Activated CD4-positive, alpha-beta T cell treated with anti-CD3 and anti-CD28 coated beads for 36 hours (primary cell): ENCODE data around the gene SUFU. TPM values are rescaled to one million over a fixed set of nuclear protein-coding genes. Genes with fewer than 3 reads are reported as not detected.

ENCODE experiments used
- ATAC-seq: fragments of 200-7000 bp; cut with Tn5 transposase; one replicate; pipeline ENCODE4 v1.10.0; 2021; ENCODE audit warnings: mild to moderate bottlenecking, moderate library complexity
- CTCF ChIA-PET: fragments of 350-600 bp; sonication (Branson Sonifier 250); formaldehyde crosslinking; loops from one replicate; lab custom pipeline; 2021; ENCODE audit warnings: antibody characterized with exemption; lab: Charles Lee
- POLR2A ChIA-PET: fragments of 350-600 bp; sonication (Branson Sonifier 250); formaldehyde crosslinking; loops from one replicate; lab custom pipeline; 2021; ENCODE audit warnings: antibody characterized with exemption, inconsistent platforms; lab: Charles Lee
- DNase-seq: peaks from one replicate; pipeline ENCODE4 v3.0.0-alpha.2; 2020
- H3K27ac Mint-ChIP-seq: one replicate; pipeline ENCODE4 v1.8.0; 2021; ENCODE audit warnings: mixed read lengths
- H3K27me3 Mint-ChIP-seq: one replicate; pipeline ENCODE4 v1.8.0; 2021; ENCODE audit warnings: mixed read lengths
- H3K36me3 Mint-ChIP-seq: one replicate; pipeline ENCODE4 v1.8.0; 2021; ENCODE audit warnings: low read depth, mixed read lengths
- H3K4me1 Mint-ChIP-seq: one replicate; pipeline ENCODE4 v1.8.0; 2021; ENCODE audit warnings: mixed read lengths
- H3K4me3 Mint-ChIP-seq: one replicate; pipeline ENCODE4 v1.8.0; 2021; ENCODE audit warnings: mild to moderate bottlenecking, moderate library complexity, mixed read lengths
- H3K9me3 Mint-ChIP-seq: one replicate; pipeline ENCODE4 v1.8.0; 2021; ENCODE audit warnings: low read depth, mixed read lengths
- intact Hi-C, 2 experiments: fragments of 100-400 bp; cut with DNase I in 1 of 2; cut with micrococcal nuclease in 1 of 2; formaldehyde crosslinking; loops; one replicate each; pipeline versions ENCODE4 v1.14.2 to v1.15.1; 2022 to 2024; cut with DNase I, micrococcal nuclease
- total RNA-seq, 2 experiments: library from RNA; stranded (reverse); gene quantifications; one replicate each; pipeline ENCODE4 v1.2.3, GENCODE V29; 2021

SUFU gene
- total RNA-seq, 2 experiments from 2014 or later = 8.4 to 9.5 TPM

GRCh38 chr10:102465466-102465865 is 38.3 kb upstream of the SUFU start:
- DNase-seq (no peak), ATAC-seq (no peak)
- Mint-ChIP-seq H3K4me3 (no peak overlapping the region), H3K27me3 (no peaks in the 10 kb centered on the region), H3K9me3 (no peaks in the 10 kb centered on the region), H3K36me3 (peaks cover 2% of the 10 kb centered on the region), H3K4me1 (peaks cover 27% of the 10 kb centered on the region), H3K27ac (no peak overlapping the region)
- intact Hi-C loops = no loop called here
- POLR2A ChIA-PET = no interaction called here
- CTCF ChIA-PET = interaction anchor here (0.6 to 0.9 kb wide), 3 partner anchors 29 to 292 kb away, joined by 3 read pairs; no protein-coding TSS in a partner anchor

GRCh38 chr10:102467318-102467717 is 36.5 kb upstream of the SUFU start:
- no peak for ATAC-seq
- H3K27me3 Mint-ChIP-seq = no peaks in the 10 kb centered on the region
- ChIA-PET CTCF (interaction anchor here (1.0 kb wide), 1 partner anchor 32 kb away, joined by 5 read pairs; no protein-coding TSS in a partner anchor), POLR2A (no interaction called here)
- H3K4me3 Mint-ChIP-seq = no peak overlapping the region
- no peak overlapping the region for H3K27ac Mint-ChIP-seq
- peaks cover 2% of the 10 kb centered on the region for H3K36me3 Mint-ChIP-seq
- DNase-seq = no peak
- intact Hi-C loops = no loop called here
- H3K9me3 Mint-ChIP-seq = no peaks in the 10 kb centered on the region
- peaks cover 12% of the 10 kb centered on the region for H3K4me1 Mint-ChIP-seq

- DNase-seq = no peak
- ChIA-PET CTCF (interaction anchor here (1.7 kb wide), 1 partner anchor 11 kb away, joined by 5 read pairs; no protein-coding TSS in a partner anchor), POLR2A (no interaction called here)
- no peak for ATAC-seq
- H3K4me3 Mint-ChIP-seq = no peak overlapping the region
- H3K27me3 Mint-ChIP-seq = no peaks in the 10 kb centered on the region
- H3K27ac Mint-ChIP-seq = no peak overlapping the region
- H3K9me3 Mint-ChIP-seq = no peaks in the 10 kb centered on the region
- H3K36me3 Mint-ChIP-seq = peaks cover 2% of the 10 kb centered on the region
- intact Hi-C loops = no loop called here
- H3K4me1 Mint-ChIP-seq = peaks cover 11% of the 10 kb centered on the region
Observed at GRCh38 chr10:102467971-102468438, 35.8 kb upstream of the SUFU start.

- Mint-ChIP-seq H3K4me1 (peaks cover 14% of the 10 kb centered on the region), H3K9me3 (no peaks in the 10 kb centered on the region), H3K27ac (no peak overlapping the region), H3K27me3 (no peaks in the 10 kb centered on the region), H3K4me3 (no peak overlapping the region), H3K36me3 (peaks cover 2% of the 10 kb centered on the region)
- ChIA-PET CTCF (interaction anchor here (0.5 to 1.7 kb wide), 2 partner anchors 10 to 228 kb away, joined by 4 to 5 read pairs; no protein-coding TSS in a partner anchor), POLR2A (interaction anchor here (1.1 kb wide), 1 partner anchor 17 kb away, joined by 3 read pairs; the partner anchor contains the start of gene C10orf95)
- DNase-seq (no peak), ATAC-seq (no peak)
- intact Hi-C loops = no loop called here
Observed at GRCh38 chr10:102468683-102469082, 35.1 kb upstream of the SUFU start.

- CTCF ChIA-PET = interaction anchor here (0.9 to 2.0 kb wide), 3 partner anchors 8 to 241 kb away, joined by 3 to 6 read pairs (median 3); no protein-coding TSS in a partner anchor
- POLR2A ChIA-PET = no interaction called here
Observed at GRCh38 chr10:102470579-102471546, 32.9 kb upstream of the SUFU start.

GRCh38 chr10:102473445-102474331 is 30.1 kb upstream of the SUFU start:
- peaks cover 8% of the 10 kb centered on the region for H3K36me3 Mint-ChIP-seq
- peak; percentile 33 for DNase-seq
- CTCF ChIA-PET = interaction anchor here (0.6 to 1.9 kb wide), 9 partner anchors 21 to 369 kb away, joined by 3 to 4 read pairs (median 3); no protein-coding TSS in a partner anchor
- H3K9me3 Mint-ChIP-seq = no peaks in the 10 kb centered on the region
- POLR2A ChIA-PET = no interaction called here
- intact Hi-C loops = no loop called here
- peak; percentile 79 for ATAC-seq
- peak overlapping the region; percentile 59 for H3K27ac Mint-ChIP-seq
- H3K27me3 Mint-ChIP-seq = no peaks in the 10 kb centered on the region
- no peak overlapping the region for H3K4me3 Mint-ChIP-seq
- peaks cover 21% of the 10 kb centered on the region for H3K4me1 Mint-ChIP-seq

More at GRCh38 chr10:102470579-102471546, 32.9 kb upstream of the SUFU start:
- intact Hi-C loops = no loop called here
- DNase-seq (no peak), ATAC-seq (no peak)
- Mint-ChIP-seq H3K4me3 (no peak overlapping the region), H3K4me1 (peaks cover 15% of the 10 kb centered on the region), H3K27ac (no peak overlapping the region), H3K36me3 (peaks cover 4% of the 10 kb centered on the region), H3K27me3 (no peaks in the 10 kb centered on the region), H3K9me3 (no peaks in the 10 kb centered on the region)

GRCh38 chr10:102475451-102476040 is 28.2 kb upstream of the SUFU start:
- CTCF ChIA-PET = interaction anchor here (0.5 to 1.9 kb wide), 2 partner anchors 306 to 1012 kb away, joined by 3 to 4 read pairs; no protein-coding TSS in a partner anchor
- intact Hi-C loops = loop anchor here in 1 of 2 experiments (5.0 kb wide), 1 partner anchor 53 kb away; the partner anchor contains the start of gene FBXL15

GRCh38 chr10:102476466-102477141 is 27.2 kb upstream of the SUFU start:
- Mint-ChIP-seq H3K4me3 (no peak overlapping the region), H3K4me1 (peaks cover 28% of the 10 kb centered on the region), H3K36me3 (peaks cover 11% of the 10 kb centered on the region), H3K27ac (peak overlapping the region; percentile 78), H3K27me3 (no peaks in the 10 kb centered on the region), H3K9me3 (no peaks in the 10 kb centered on the region)
- peak; percentile 36 for DNase-seq
- no peak for ATAC-seq
- POLR2A ChIA-PET = interaction anchor here (0.7 kb wide), 1 partner anchor 301 kb away, joined by 3 read pairs; no protein-coding TSS in a partner anchor
- intact Hi-C loops = loop anchor here in 1 of 2 experiments (5.0 kb wide), 1 partner anchor 54 kb away; the partner anchor contains the start of gene FBXL15
- CTCF ChIA-PET = interaction anchor here (0.6 to 0.7 kb wide), 2 partner anchors 90 to 247 kb away, joined by 3 read pairs; no protein-coding TSS in a partner anchor

More at GRCh38 chr10:102475451-102476040, 28.2 kb upstream of the SUFU start:
- Mint-ChIP-seq H3K4me1 (peaks cover 28% of the 10 kb centered on the region), H3K9me3 (no peaks in the 10 kb centered on the region), H3K36me3 (peaks cover 11% of the 10 kb centered on the region), H3K4me3 (no peak overlapping the region), H3K27me3 (no peaks in the 10 kb centered on the region), H3K27ac (peak overlapping the region; percentile 19)
- POLR2A ChIA-PET = no interaction called here
- no peak for DNase-seq
- ATAC-seq = no peak

GRCh38 chr10:102479651-102480050 is 24.1 kb upstream of the SUFU start:
- POLR2A ChIA-PET = interaction anchor here (0.6 to 1.3 kb wide), 3 partner anchors 25 to 1011 kb away, joined by 3 to 4 read pairs (median 3); no protein-coding TSS in a partner anchor
- H3K36me3 Mint-ChIP-seq = peaks cover 14% of the 10 kb centered on the region

More at GRCh38 chr10:102479651-102480050, 24.1 kb upstream of the SUFU start:
- intact Hi-C loops = loop anchor here (1.0 to 5.0 kb wide), 9 partner anchors 29 to 311 kb away; partner anchors contain the start of genes C10orf95 (in 1 of the 2) and FBXL15 (in 1 of the 2)
- H3K4me3 Mint-ChIP-seq = no peak overlapping the region
- no peaks in the 10 kb centered on the region for H3K27me3 Mint-ChIP-seq
- peaks cover 16% of the 10 kb centered on the region for H3K4me1 Mint-ChIP-seq
- ATAC-seq (no peak), DNase-seq (no peak)
- CTCF ChIA-PET = interaction anchor here (0.5 to 3.2 kb wide), 26 partner anchors 11 to 953 kb away, joined by 3 to 19 read pairs (median 4); partner anchors contain the start of genes C10orf95 and ELOVL3
- H3K9me3 Mint-ChIP-seq = no peaks in the 10 kb centered on the region
- no peak overlapping the region for H3K27ac Mint-ChIP-seq
